Measurements from ENCODE around the gene ATP13A2. TPM values are rescaled to one million over a fixed set of nuclear protein-coding genes. Genes with fewer than 3 reads are reported as not detected.
A peak's percentile ranks its signal among the peaks of the same experiment; 100 is the strongest.

ATP13A2 gene
- total RNA-seq, 3 donors from 2014 or later, result 48.0 to 55.1 (median 48.3) TPM

GRCh38 chr1:16986113-16986512 lies 25.6 kb downstream of the ATP13A2 start:
- H3K4me1 Mint-ChIP-seq (ENCODE audit: low read depth), result peaks cover 4% of the 10 kb centered on the region
- H3K9me3 Mint-ChIP-seq, result no peaks in the 10 kb centered on the region
- DNase-seq (no peak), ATAC-seq (no peak)
- H3K36me3 Mint-ChIP-seq (ENCODE audit: insufficient read depth), result peaks cover 12% of the 10 kb centered on the region
- H3K4me3 Mint-ChIP-seq, result no peak overlapping the region
- H3K27me3 Mint-ChIP-seq (ENCODE audit: low read depth), result peaks cover 20% of the 10 kb centered on the region

GRCh38 chr1:16984717-16985116 lies 27.0 kb downstream of the ATP13A2 start:
- Mint-ChIP-seq H3K4me3 (no peak overlapping the region), H3K9me3 (no peaks in the 10 kb centered on the region)

GRCh38 chr1:16983649-16984048 lies 28.1 kb downstream of the ATP13A2 start:
- ATAC-seq (no peak), DNase-seq (no peak)
- Mint-ChIP-seq H3K4me3 (no peak overlapping the region), H3K4me1 (ENCODE audit: low read depth) (peaks cover 9% of the 10 kb centered on the region), H3K36me3 (ENCODE audit: insufficient read depth) (peaks cover 6% of the 10 kb centered on the region), H3K9me3 (no peaks in the 10 kb centered on the region), H3K27me3 (ENCODE audit: low read depth) (peaks cover 29% of the 10 kb centered on the region)

More at GRCh38 chr1:16984717-16985116, 27.0 kb downstream of the ATP13A2 start:
- Mint-ChIP-seq H3K27me3 (ENCODE audit: low read depth) (peaks cover 25% of the 10 kb centered on the region), H3K36me3 (ENCODE audit: insufficient read depth) (peaks cover 12% of the 10 kb centered on the region), H3K4me1 (ENCODE audit: low read depth) (peaks cover 9% of the 10 kb centered on the region)
- ATAC-seq (no peak), DNase-seq (no peak)

GRCh38 chr1:16982902-16983301 lies 28.8 kb downstream of the ATP13A2 start:
- Mint-ChIP-seq H3K4me3 (no peak overlapping the region), H3K36me3 (ENCODE audit: insufficient read depth) (peaks cover 6% of the 10 kb centered on the region), H3K4me1 (ENCODE audit: low read depth) (peaks cover 9% of the 10 kb centered on the region), H3K9me3 (no peaks in the 10 kb centered on the region), H3K27me3 (ENCODE audit: low read depth) (peaks cover 29% of the 10 kb centered on the region)
- DNase-seq, result no peak
- ATAC-seq, result no peak

- peaks cover 9% of the 10 kb centered on the region for H3K4me1 Mint-ChIP-seq (ENCODE audit: low read depth)
- H3K27me3 Mint-ChIP-seq (ENCODE audit: low read depth), result peaks cover 29% of the 10 kb centered on the region
- peak overlapping the region; percentile 55 for H3K4me3 Mint-ChIP-seq
- H3K9me3 Mint-ChIP-seq, result no peaks in the 10 kb centered on the region
- DNase-seq (no peak), ATAC-seq (no peak)
- peaks cover 6% of the 10 kb centered on the region for H3K36me3 Mint-ChIP-seq (ENCODE audit: insufficient read depth)
Observed at GRCh38 chr1:16981269-16981849, 30.4 kb downstream of the ATP13A2 start.

- ATAC-seq (peak; percentile 58 to 63), DNase-seq (no peak)
- peaks cover 3% of the 10 kb centered on the region for H3K36me3 Mint-ChIP-seq (ENCODE audit: insufficient read depth)
- no peaks in the 10 kb centered on the region for H3K9me3 Mint-ChIP-seq
- H3K4me1 Mint-ChIP-seq (ENCODE audit: low read depth), result peaks cover 9% of the 10 kb centered on the region
- peak within 1 kb of the TSS; percentile 55 for H3K4me3 Mint-ChIP-seq
- peaks cover 29% of the 10 kb centered on the region for H3K27me3 Mint-ChIP-seq (ENCODE audit: low read depth)
Observed at GRCh38 chr1:16980473-16981268, 31.1 kb downstream of the ATP13A2 start, which contains the start of gene MFAP2. TSS of gene MFAP2 (minus strand) at chr1:16980620. CDS start at chr1:16978273, 2,347 bp downstream.

- H3K36me3 Mint-ChIP-seq (ENCODE audit: insufficient read depth), result no peaks in the 10 kb centered on the region
- peaks cover 9% of the 10 kb centered on the region for H3K4me1 Mint-ChIP-seq (ENCODE audit: low read depth)
- peak; percentile 14 to 16 for ATAC-seq
- H3K4me3 Mint-ChIP-seq, result peak overlapping the region; percentile 16
- peaks cover 29% of the 10 kb centered on the region for H3K27me3 Mint-ChIP-seq (ENCODE audit: low read depth)
- DNase-seq, result no peak
- H3K9me3 Mint-ChIP-seq, result no peaks in the 10 kb centered on the region
Observed at GRCh38 chr1:16979475-16980327, 32.0 kb downstream of the ATP13A2 start.

- no peaks in the 10 kb centered on the region for H3K9me3 Mint-ChIP-seq
- DNase-seq (no peak), ATAC-seq (no peak)
- peaks cover 9% of the 10 kb centered on the region for H3K4me1 Mint-ChIP-seq (ENCODE audit: low read depth)
- H3K36me3 Mint-ChIP-seq (ENCODE audit: insufficient read depth), result no peaks in the 10 kb centered on the region
- no peak overlapping the region for H3K4me3 Mint-ChIP-seq
- peaks cover 29% of the 10 kb centered on the region for H3K27me3 Mint-ChIP-seq (ENCODE audit: low read depth)
Observed at GRCh38 chr1:16978567-16979474, 32.9 kb downstream of the ATP13A2 start.

- DNase-seq, result no peak
- H3K4me1 Mint-ChIP-seq (ENCODE audit: low read depth), result peaks cover 9% of the 10 kb centered on the region
- H3K4me3 Mint-ChIP-seq, result no peak overlapping the region
- H3K9me3 Mint-ChIP-seq, result no peaks in the 10 kb centered on the region
- H3K27me3 Mint-ChIP-seq (ENCODE audit: low read depth), result peaks cover 23% of the 10 kb centered on the region
- ATAC-seq, result no peak
- no peaks in the 10 kb centered on the region for H3K36me3 Mint-ChIP-seq (ENCODE audit: insufficient read depth)
Observed at GRCh38 chr1:16978139-16978538, 33.6 kb downstream of the ATP13A2 start.

GRCh38 chr1:16977377-16977776 lies 34.4 kb downstream of the ATP13A2 start:
- no peaks in the 10 kb centered on the region for H3K36me3 Mint-ChIP-seq (ENCODE audit: insufficient read depth)
- H3K27me3 Mint-ChIP-seq (ENCODE audit: low read depth), result peaks cover 16% of the 10 kb centered on the region
- no peak overlapping the region for H3K4me3 Mint-ChIP-seq
- ATAC-seq, result no peak
- no peak for DNase-seq
- H3K4me1 Mint-ChIP-seq (ENCODE audit: low read depth), result peaks cover 9% of the 10 kb centered on the region
- H3K9me3 Mint-ChIP-seq, result no peaks in the 10 kb centered on the region

- DNase-seq (no peak), ATAC-seq (no peak)
- H3K27me3 Mint-ChIP-seq (ENCODE audit: low read depth), result peaks cover 16% of the 10 kb centered on the region
- peaks cover 9% of the 10 kb centered on the region for H3K4me1 Mint-ChIP-seq (ENCODE audit: low read depth)
- H3K36me3 Mint-ChIP-seq (ENCODE audit: insufficient read depth), result no peaks in the 10 kb centered on the region
- H3K4me3 Mint-ChIP-seq, result no peak overlapping the region
- H3K9me3 Mint-ChIP-seq, result no peaks in the 10 kb centered on the region
Observed at GRCh38 chr1:16976966-16977365, 34.8 kb downstream of the ATP13A2 start.

GRCh38 chr1:16975838-16976237 lies 35.9 kb downstream of the ATP13A2 start:
- Mint-ChIP-seq H3K9me3 (no peaks in the 10 kb centered on the region), H3K27me3 (ENCODE audit: low read depth) (peaks cover 6% of the 10 kb centered on the region), H3K4me1 (ENCODE audit: low read depth) (peaks cover 2% of the 10 kb centered on the region), H3K36me3 (ENCODE audit: insufficient read depth) (no peaks in the 10 kb centered on the region), H3K4me3 (no peak overlapping the region)
- ATAC-seq (no peak), DNase-seq (no peak)

GRCh38 chr1:16975211-16975610 lies 36.5 kb downstream of the ATP13A2 start:
- H3K27me3 Mint-ChIP-seq (ENCODE audit: low read depth), result peaks cover 4% of the 10 kb centered on the region
- ATAC-seq, result no peak
- H3K4me1 Mint-ChIP-seq (ENCODE audit: low read depth), result no peaks in the 10 kb centered on the region
- H3K36me3 Mint-ChIP-seq (ENCODE audit: insufficient read depth), result no peaks in the 10 kb centered on the region
- DNase-seq, result no peak
- no peak overlapping the region for H3K4me3 Mint-ChIP-seq
- H3K9me3 Mint-ChIP-seq, result no peaks in the 10 kb centered on the region

Measured in activated T-cell treated with anti-CD3 and anti-CD28 coated beads, Interleukin-2, amount 50 U/mL, for 4 hours (primary cell).